ENCODE measurements around the gene CFAP54.
"Not testable (repeated sequence)": the region's sequence is repeated elsewhere in the genome, so short reads cannot be mapped to it uniquely, and the experiment has no call there.

The CFAP54 gene, protein sequence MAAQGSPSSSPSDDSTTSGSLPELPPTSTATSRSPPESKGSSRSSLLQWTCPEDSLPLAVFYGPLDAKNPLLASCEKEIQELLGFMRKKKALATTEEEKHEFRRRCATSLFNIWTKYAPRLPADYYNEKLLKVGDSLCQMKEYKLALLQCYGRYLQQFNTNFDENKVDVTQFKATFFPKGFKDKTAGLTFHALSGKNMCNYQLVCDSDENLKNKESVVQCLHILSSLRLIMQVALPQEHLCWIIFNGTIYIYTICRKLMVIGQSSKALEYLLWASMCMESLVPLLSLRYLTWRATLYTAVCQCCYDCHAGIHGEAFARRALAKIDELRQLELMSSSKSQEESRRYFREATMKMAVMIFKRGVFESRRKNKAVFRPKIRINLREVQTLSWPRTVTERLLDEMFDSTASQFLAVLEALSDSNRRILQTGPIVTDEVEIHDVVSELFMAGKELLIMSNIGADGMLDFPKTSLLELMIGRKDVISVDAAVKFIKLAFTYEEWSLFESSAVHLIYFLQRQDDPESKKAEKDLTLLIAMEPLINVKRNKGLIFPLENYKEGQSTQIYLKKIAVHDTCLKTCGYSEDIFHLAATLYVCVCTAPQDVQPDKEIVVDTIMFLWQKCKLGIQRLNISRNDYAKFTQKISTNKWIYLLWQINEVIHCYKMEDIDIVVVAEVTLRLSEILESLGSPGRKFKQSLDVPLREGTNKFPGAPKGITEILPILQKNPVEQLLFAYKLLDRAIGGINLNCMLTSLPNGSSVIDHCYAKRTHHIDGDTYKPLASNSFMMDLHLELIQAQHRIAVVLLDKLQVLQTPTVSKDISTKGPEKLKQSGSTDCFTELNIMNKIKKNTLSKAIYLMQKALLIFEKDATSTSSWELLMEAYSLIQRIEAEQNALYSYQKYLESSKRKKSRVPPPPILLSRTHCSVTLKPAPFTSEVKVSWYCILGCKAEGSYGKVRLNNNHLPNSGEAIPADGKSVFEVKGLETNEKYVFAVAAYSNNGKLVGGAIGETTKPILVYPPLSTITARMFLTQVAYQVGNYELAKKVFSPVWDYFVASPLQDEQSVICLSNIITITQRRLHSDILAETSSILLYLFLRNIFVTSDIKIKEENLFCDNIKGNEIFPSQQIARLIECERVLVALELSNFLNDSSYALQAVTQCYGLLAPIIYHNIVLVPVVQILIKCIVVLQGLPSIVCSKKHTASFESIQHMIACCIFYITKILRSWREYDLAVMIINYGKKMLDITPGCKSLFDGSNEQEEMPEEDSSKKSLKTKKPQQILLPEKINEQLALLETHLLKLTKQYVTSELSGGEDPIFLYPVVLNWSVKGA (N-terminal part only)

DNA sequence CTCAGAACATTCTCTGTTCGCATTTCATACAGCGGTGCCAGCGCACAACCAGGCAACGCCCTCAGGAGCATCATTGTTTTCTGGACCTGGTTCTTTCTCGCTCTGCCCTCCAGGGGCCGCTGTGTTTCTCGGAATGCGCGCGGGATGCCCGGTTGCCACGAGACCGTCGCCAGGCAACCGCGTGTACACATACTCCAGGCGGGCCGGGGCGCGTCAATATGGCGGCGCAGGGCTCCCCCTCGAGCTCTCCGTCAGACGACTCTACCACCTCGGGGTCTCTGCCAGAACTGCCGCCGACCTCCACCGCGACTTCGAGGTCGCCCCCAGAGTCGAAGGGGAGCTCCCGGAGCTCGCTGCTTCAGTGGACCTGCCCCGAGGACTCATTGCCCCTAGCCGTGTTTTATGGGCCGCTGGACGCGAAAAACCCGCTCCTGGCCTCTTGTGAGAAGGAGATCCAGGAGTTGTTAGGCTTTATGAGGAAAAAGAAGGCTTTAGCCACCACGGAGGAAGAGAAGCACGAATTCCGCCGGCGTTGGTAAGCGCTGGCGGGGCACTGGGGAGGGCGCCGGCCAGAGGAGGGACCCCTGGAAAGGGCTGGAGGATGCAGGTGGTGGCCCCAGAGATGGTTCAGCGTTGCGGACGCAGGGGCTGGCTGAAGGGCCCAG lies at the start of gene CFAP54:
TSS of gene CFAP54 (plus strand) at position 186 of the 665 bp plus-strand sequence. CDS start at position 219, 33 bp downstream.
- in situ Hi-C loops (cut with MboI; ENCODE audit: low pct_unique_long_range_greater_than_20kb, low sequenced_read_pairs) = no loop called here
- DNase-seq = peak; percentile 90

DNA sequence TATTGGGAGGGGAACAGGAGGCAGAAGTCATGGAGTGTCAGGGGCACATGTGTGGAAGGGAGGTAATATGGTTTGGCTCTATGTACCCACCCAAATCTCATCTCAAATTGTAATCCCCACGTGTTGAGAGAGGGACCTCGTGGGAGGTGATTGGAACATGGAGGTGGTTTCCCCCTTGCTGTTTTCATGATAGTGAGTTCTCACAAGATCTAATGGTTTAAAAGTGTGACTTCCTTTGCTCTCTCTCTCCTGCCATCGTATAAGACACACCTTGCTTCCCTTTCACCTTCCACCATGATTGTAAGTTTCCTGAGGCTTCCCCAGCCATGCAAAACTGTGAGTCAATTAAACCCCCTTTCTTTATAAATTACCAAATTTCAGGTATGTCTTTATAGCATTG lies 47.6 kb upstream of the CFAP54 start:
- in situ Hi-C loops (cut with MboI; ENCODE audit: low pct_unique_long_range_greater_than_20kb, low sequenced_read_pairs) = no loop called here

DNA sequence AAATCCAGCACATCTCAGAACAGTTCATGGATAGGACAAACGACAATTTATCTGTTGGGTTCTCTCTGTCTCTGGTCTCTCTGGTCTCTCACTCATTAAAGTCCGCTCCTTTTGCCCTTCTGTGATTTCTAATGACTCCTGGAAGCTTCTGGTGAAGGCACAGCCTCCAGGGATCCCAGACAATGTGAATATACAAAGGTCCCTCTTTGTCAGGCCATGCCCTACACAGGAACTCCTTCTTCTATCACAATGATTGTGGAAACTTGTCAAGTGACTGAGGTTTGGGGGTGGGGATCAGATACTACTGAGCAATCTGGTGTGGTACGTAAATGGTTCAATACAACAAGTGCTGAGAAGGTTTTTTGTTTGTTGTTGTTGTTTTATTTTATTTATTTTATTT lies 46.5 kb upstream of the CFAP54 start:
- in situ Hi-C loops (cut with MboI; ENCODE audit: low pct_unique_long_range_greater_than_20kb, low sequenced_read_pairs) = no loop called here
- no peak for DNase-seq

More for the DNA sequence above, 47.6 kb upstream of the CFAP54 start:
- DNase-seq = no peak

DNA sequence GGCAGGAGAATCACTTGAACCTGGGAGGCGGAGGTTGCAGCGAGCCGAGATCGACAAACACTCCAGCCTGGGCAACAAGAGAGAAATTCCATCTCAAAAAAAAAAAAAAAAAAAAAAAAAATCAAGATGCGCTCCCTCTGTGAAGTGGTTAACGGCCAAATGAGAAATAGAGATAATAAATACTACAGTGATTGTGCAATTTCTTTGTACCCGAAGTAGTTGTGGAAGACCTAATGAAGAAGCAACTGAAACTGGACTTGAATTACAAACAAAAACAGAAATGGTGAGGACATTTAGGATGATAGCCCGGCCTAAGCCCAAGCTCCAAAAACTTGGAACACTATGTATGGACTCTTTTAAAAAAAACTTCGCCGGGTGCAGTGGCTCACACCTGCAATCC lies 45.0 kb upstream of the CFAP54 start:
- no peak for DNase-seq
- in situ Hi-C loops (cut with MboI; ENCODE audit: low pct_unique_long_range_greater_than_20kb, low sequenced_read_pairs) = no loop called here

DNA sequence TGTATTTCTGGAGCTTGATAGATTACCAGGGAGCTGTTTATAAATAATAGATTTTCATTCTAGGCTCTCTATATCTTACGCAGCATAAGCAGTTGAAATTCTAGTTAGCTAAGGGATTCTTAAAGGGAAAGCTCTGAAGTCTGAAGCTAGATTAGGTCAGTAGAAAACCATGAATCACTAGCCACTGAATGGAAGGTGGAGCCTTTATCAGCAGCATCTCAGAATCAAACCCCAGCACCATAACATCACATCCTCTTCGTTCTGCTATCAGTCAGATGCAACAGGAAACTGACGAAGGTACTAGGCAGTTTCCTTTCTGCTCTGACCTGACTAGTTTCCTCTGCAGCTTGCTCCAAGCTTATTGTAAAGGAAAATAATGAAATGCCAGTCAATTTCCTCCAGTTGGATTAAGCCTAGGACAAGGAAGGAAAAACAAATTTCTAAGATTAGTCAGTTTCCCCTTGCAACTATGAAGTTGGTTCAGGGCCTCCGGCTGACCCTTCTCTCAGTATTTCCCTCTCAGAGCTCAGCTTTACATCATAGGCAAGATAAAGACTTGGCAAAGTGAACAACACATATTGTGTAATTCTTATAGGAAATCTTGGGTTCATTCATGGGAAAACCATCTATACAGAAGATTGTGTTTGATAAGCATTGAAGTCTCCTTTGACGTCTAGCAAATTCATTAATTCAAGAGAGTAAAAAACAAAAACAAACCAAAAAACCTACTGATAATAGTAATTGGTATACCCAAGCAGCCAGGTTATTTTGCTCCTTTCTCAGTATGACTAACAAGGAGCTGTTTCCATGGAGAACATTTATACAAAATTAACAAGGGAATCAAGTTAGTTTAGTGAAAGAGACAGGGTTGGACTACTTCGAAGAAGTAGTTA lies 43.4 kb upstream of the CFAP54 start:
- in situ Hi-C loops (cut with MboI; ENCODE audit: low pct_unique_long_range_greater_than_20kb, low sequenced_read_pairs) = no loop called here
- peak; percentile 79 for DNase-seq

DNA sequence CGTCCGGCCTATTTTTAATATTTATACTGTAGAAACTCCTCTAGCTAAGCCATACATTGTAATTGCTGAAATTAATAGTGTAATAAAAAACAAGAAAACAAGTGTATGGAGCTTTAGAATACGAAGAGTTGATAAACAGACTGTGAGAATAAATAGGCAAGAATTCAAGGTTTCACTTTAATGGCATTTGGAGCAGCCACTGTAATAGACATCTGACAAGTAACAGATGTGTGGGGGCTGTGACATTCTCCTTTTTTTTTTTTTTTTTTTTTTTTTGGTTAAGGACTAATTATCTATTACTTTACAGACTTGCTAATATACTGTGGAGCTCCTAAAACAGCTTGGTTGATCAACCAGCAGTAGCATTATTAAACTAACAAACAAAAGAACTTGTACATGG lies 42.1 kb upstream of the CFAP54 start:
- no peak for DNase-seq

DNA sequence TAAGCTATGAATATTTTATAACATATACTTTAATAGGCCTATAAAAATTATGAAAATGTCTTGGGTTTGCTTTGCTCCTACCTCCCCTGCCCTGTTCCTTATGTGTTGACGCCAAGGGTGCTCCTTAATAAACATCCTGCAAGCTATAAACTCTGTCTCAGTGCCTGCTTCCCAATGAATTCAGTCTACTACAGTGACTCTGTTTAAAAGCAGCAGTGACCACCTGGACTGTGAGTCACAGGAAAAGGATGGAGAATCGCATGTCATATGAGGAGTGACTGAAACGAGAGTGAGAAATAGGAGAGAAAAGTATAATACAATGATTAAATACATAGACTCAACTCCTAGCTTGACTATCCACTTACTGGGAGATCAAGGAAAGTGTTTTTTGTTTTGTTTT lies 41.1 kb upstream of the CFAP54 start:
- in situ Hi-C loops (cut with MboI; ENCODE audit: low pct_unique_long_range_greater_than_20kb, low sequenced_read_pairs) = no loop called here
- no peak for DNase-seq

More for the DNA sequence above, 42.1 kb upstream of the CFAP54 start:
- in situ Hi-C loops (cut with MboI; ENCODE audit: low pct_unique_long_range_greater_than_20kb, low sequenced_read_pairs) = no loop called here

DNA sequence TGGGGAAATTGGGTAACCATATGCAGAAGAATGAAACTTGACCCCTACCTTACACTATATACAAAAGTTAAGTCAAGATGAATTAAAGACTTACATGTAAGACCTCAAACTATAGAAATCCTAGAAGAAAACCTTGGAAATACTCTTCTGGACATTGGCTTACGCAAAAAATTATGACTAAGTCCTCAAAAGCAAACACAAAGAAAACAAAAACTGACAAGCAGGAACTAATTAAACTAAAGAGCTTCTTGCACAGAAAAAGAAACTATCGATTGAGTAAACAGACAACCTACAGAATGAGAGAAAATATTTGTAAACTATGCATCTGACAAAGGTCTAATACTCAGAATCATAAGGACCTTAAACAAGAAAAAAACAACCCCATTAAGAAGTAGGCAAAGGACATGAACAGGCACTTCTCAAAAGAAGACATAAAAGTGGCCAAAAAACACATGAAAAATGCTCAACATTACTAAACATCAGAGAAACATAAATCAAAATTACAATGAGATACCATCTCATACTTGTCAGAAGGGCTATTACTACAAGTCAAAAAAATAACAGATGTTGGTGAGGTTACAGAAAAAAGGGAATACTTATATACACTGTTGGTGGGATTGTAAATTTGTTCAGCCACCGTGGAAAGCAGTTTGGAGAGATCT lies 37.0 kb upstream of the CFAP54 start:
- DNase-seq = no peak
- in situ Hi-C loops (cut with MboI; ENCODE audit: low pct_unique_long_range_greater_than_20kb, low sequenced_read_pairs) = no loop called here

DNA sequence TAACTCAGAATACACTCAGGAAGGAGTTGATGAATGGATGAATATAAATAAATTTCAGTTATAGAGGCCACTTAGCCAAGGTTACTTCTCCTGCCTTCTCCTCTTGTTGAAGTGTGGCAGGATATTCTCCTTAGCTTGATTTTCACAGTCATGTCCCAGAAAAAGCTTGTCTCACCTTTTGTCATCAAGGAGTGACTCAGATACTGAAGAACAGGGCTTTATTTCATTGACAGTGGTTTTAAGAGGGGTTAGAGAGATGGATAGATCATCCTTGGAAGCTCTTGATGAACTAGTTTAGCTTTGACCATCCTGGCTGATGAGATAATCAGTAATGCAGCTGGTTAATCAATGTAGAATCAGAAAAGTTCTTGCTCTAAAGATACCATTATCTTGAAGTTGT lies 35.0 kb upstream of the CFAP54 start:
- in situ Hi-C loops (cut with MboI; ENCODE audit: low pct_unique_long_range_greater_than_20kb, low sequenced_read_pairs) = no loop called here
- no peak for DNase-seq

DNA sequence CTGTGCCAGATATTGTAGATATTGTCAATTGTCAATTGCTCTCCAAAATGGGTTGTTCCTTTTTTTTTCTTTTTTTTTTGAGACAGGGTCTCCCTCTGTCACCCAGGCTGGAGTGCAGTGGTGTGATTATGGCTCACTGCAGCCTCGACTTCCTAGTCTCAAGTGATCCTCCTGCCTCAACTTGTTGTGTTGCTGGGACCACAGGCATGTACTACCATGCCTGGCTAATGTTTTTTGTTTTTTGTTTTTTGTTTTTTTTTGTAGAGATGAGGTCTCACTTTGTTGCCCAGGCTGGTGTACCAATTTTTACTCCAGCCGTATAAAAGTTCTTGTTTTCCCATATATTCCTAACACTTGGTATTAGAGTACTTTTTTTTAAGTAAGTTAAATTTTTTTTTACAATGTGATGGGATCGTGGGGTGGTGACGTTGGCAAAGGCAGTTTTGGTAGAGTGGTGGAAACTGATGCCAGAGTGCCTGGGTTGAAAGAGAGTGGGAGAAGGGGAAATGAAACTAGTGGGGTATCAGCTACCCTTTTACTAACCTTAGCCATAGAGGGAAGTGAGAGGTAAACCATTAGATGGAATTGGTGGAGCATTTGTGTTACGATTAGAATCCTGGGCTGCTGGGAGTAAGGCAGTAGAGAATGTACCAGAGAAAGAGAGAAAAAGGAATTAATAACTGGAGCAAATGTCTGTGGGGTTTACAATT lies 33.0 kb upstream of the CFAP54 start:
- in situ Hi-C loops (cut with MboI; ENCODE audit: low pct_unique_long_range_greater_than_20kb, low sequenced_read_pairs) = no loop called here
- DNase-seq = no peak

DNA sequence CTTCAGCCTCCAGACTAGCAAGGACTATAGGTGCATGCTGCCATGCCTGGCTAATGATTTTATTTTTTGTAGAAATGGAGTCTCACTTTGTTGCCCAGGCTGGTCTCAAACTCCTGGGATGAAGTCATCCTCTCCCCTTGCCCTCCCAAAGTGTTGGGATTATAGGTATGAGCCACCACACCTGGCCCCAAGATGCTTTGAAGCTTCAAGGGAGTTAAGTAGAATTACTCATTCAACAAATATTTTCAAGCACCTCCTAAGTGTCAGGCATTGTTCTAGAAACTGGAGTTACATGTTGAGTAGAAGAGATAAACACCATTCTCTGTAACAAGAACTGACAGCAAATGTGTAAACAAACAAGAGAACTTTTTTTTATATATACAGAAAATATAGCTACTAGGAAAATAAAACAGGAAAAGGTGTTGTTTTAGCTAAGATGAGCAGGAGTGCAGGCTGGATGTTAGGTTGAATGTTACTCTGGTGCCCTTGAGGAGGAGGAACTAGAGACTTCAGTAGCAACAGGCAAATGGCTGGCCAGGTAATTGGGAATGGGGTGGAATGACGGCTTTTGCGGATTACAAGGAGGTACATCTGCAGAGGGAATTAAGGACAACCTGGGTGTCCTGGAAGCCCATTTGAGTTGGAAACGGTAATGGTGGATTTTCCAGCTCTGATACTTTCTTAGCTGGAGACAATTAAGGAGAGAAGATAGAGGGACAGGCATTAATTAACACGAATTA lies 32.0 kb upstream of the CFAP54 start:
- no peak for DNase-seq
- in situ Hi-C loops (cut with MboI; ENCODE audit: low pct_unique_long_range_greater_than_20kb, low sequenced_read_pairs) = no loop called here

DNA sequence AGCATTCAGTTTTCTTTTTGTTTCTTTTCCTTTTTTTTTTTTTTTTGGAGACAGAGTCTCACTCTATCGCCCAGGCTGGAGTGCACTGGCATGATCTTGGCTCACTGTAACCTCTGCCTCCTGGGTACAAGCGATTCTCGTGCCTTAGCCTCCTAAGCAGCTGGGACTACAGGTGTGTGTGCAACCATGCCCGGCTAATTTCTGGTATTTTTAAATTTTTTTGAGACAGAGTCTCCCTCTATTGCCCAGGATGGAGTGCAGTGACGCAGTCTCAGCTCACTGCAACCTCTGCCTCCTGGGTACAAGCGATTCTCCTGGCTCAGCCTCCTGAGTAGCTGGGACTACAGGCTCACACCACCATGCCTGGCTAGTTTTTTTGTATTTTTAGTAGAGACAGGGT lies 30.1 kb upstream of the CFAP54 start:
- in situ Hi-C loops (cut with MboI; ENCODE audit: low pct_unique_long_range_greater_than_20kb, low sequenced_read_pairs); DNase-seq: not testable (repeated sequence)

DNA sequence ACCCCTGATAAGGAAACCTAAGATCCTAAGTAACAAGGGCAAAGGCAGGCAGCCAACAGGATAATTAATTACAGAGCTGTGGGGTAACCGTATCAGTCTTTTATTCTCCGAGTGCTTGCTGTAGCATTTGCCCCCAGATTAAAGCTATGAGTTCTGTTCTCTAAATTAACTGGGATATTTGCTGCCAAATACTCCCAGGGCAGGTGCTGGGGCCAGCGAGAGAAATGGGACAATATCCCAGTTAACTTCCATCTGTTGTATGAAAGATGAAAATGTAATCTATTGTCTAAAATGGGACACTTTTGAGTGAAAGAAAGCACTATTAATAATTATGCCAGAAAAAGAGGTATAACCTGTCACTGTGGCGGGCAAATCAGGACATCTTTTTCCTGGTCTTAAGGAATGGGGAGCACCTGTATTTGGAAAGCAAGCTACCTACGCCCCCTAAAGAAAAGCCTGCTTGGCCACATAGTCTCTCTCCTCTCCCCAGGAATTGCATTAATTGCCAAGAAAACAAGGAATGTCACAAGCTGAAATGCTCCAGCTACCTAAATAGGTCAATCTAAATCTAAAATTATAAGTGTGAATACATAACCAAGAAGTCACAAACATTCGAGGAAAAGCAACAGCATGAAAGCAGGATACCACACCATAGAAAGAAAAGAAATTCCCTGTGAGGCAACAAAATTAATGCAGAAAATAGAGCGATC lies 26.7 kb upstream of the CFAP54 start:
- in situ Hi-C loops (cut with MboI; ENCODE audit: low pct_unique_long_range_greater_than_20kb, low sequenced_read_pairs) = no loop called here
- no peak for DNase-seq

DNA sequence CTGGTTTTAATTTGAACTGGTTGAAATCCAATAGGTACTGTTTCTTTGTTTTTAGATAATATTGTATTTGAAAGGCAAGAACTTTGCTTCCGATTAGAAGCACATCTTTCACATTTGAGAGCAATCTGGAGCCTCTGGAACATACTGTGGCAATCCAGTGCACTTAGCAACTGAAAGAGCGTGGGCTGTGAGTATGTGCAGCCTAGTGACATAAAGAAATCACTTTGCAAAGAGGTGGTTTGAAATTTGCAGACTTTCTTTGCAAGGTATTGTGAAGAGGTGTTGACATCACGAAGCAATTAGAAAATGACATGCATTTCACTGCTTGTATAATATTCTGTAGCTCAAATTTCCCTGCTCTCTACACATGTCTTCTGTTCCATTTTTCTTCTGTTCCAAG lies 23.5 kb upstream of the CFAP54 start:
- in situ Hi-C loops (cut with MboI; ENCODE audit: low pct_unique_long_range_greater_than_20kb, low sequenced_read_pairs) = no loop called here
- no peak for DNase-seq

DNA sequence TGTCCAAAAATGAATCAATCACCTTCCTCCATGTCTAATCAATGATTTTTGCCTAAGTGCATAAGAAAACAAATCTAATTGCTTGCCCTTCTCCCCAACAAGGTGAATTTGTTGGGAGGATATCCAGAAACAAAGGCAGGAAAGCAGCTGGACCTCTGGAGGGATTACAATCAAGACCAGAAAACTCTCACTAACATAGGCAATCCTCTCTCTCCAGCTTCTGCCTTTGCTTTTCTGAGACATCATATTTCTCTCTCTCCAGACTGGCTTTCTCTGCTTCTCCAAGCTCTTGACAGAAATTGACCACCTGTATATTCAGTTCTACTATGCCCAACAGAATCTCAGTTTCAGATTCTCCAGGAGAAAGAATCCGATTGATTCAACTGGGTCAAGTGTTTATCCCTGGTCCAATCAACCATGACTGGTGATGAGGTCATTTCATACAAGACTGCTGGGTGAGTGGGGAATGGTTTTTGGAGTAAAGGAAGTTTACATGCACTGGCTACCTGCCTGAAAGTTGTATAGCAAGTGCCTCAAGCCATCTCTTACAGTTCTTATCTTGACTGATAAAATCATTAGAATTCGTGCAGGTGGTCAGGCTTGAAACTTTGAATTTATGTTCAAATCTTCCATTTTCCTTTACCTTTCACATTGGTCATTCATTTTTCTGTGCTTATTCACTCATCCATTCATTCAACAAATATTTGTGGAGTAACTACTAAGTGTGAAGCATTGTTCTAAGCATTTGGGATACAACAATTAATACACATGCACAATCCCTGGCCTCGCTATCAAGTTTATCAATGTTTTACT lies 22.2 kb upstream of the CFAP54 start:
- in situ Hi-C loops (cut with MboI; ENCODE audit: low pct_unique_long_range_greater_than_20kb, low sequenced_read_pairs) = no loop called here
- DNase-seq = no peak

All from KBM-7 (cell line).